GM06990 (cell line): ENCODE data around the gene BIRC3.
"Not testable (repeated sequence)": the region's sequence is repeated elsewhere in the genome, so short reads cannot be mapped to it uniquely, and the experiment has no call there.

Experiments used
- DNase-seq: peaks from one replicate; pipeline ENCODE4 v3.0.0-alpha.2; 2011; ENCODE audit not compliant: insufficient read length; ENCODE audit errors: extremely low read depth
- H3K27me3 ChIP-seq: replicated peaks from 2 replicates; pipeline ENCODE4 v1.6.0; 2011; ENCODE audit warnings: low read length; ENCODE audit not compliant: control insufficient read depth, insufficient read depth
- H3K36me3 ChIP-seq: 2 replicates; pipeline ENCODE4 v1.5.1; 2011; ENCODE audit warnings: low read length; ENCODE audit not compliant: control insufficient read depth, insufficient read depth
- H3K4me3 ChIP-seq: replicated peaks from 2 replicates; pipeline ENCODE4 v1.5.1; 2011; ENCODE audit warnings: low read depth, mild to moderate bottlenecking, control low read depth, low read length
- TF ChIP-seq, protein P1 (sequence below): IDR thresholded peaks from 2 replicates; pipeline ENCODE4 v1.5.1; 2011; ENCODE audit warnings: low read length, control low read depth, mild to moderate bottlenecking, inconsistent platforms; ENCODE audit not compliant: insufficient read depth, poor library complexity, severe bottlenecking

BIRC3 gene

DNA sequence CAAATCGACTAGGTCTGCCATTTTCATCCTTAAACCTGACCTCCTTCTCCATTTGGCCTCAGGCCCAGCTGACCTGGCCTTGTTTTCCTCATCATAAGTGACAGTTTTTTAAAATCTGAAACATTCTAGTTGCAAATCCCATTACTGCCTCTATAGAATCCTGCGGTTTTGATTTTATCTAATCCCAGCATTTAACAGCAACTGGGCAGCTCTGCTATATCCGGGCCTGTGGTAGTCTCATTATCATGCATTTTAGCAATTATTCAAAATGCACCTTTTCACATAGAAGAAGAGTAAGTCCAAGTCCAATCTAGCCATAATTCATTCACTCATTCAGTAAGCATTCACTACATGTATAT, 28.6 kb upstream of the BIRC3 start:
- Histone ChIP-seq H3K27me3 (no peaks in the 10 kb centered on the region), H3K4me3 (no peak overlapping the region), H3K36me3 (no peaks in the 10 kb centered on the region)
- TF ChIP-seq, protein P1, sequence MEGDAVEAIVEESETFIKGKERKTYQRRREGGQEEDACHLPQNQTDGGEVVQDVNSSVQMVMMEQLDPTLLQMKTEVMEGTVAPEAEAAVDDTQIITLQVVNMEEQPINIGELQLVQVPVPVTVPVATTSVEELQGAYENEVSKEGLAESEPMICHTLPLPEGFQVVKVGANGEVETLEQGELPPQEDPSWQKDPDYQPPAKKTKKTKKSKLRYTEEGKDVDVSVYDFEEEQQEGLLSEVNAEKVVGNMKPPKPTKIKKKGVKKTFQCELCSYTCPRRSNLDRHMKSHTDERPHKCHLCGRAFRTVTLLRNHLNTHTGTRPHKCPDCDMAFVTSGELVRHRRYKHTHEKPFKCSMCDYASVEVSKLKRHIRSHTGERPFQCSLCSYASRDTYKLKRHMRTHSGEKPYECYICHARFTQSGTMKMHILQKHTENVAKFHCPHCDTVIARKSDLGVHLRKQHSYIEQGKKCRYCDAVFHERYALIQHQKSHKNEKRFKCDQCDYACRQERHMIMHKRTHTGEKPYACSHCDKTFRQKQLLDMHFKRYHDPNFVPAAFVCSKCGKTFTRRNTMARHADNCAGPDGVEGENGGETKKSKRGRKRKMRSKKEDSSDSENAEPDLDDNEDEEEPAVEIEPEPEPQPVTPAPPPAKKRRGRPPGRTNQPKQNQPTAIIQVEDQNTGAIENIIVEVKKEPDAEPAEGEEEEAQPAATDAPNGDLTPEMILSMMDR: no peak
- no peak for DNase-seq

DNA sequence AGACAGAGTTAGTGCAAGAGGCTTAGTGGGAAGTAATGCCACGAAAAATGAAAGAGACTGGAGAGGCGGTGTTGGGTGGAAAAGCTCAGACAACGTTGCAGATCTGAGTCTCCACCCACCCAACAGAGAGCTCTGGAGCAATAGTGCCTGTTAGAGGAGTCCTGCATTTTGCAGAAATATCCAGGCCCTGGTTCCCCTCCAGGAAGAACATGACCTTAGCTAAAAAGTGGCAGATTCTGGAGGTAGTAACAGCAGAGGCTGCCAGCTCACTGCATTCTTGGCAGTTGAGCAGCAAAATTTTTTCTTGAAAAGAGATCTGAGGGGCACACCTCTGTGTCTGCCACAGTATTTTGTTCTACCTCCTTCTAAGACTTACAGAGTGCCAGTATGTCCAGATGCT, 27.7 kb upstream of the BIRC3 start:
- TF ChIP-seq, protein P1: no peak
- Histone ChIP-seq H3K27me3 (no peaks in the 10 kb centered on the region), H3K36me3 (no peaks in the 10 kb centered on the region), H3K4me3 (no peak overlapping the region)
- DNase-seq: no peak

DNA sequence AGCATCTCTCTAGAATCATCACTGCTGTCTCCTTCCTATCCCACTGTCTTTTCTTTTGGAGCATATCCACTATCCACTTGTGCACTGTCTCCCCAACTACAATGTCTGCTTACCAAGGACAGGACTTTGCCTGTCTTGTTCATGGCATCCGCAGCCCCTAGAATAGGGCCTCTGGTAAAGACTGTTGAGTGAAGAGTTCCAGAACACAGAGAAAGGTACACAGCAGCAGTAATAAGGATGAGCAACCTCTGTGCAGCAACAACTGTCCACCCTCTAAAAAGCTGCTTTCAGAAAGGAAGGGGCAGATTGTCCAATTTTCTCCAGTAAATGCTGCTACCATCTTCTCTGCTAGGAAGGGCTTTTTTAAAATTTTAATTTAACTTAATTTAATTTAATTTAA, 25.5 kb upstream of the BIRC3 start:
- H3K36me3 ChIP-seq: no peaks in the 10 kb centered on the region
- TF ChIP-seq, protein P1: no peak
- H3K27me3 ChIP-seq: no peaks in the 10 kb centered on the region
- no peak for DNase-seq
- H3K4me3 ChIP-seq: no peak overlapping the region

DNA sequence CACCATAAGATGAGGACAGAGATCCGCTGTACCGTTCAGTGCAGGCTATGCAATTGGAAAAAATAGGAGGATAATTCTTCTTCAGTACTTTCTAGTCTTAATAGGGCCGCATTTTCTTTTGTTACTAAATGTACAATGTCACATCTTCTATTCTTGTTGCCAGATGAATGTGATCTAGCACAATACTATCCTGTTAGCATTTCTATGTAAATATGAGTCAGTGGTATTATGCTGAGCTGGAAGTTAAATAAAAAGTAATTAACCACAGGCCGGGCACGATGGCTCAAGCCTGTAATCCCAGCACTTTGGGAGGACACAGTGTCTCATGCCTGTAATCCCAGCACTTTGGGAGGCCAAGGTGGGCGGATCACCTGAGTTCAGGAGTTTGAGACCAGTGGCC, 24.4 kb upstream of the BIRC3 start:
- TF ChIP-seq, protein P1: no peak
- Histone ChIP-seq H3K27me3 (no peaks in the 10 kb centered on the region), H3K36me3 (no peaks in the 10 kb centered on the region), H3K4me3 (no peak overlapping the region)
- DNase-seq: no peak

DNA sequence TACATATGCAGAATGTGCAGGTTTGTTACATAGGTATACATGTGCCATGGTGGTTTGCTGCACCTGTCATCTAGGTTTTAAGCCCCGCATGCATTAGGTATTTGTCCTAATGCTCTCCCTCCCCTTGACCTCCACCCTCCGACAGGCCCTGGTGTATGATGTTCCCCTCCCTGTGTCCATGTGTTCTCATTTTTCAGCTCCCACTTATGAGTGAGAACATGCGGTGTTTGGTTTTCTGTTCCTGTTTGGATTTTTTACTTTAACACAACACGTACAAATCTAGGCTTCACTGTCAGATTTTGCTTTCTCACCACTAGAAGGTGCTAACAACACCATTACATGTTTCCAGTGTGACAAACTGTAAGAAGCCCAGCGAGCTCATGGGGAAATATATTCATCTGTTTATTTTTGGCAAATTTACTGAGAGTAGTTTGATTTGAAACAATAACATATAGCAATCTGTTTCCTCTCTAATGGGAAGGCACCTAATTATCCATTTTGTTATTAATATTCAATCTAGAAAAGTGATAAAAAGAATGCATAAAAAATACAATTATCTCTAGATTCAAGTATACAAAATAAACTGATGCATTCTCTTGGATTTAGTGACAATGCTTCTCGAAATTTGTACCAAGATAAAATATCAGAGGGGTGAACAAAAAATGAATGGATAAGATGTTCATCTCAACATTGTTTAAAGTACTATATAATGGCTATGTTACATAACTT, 23.2 kb upstream of the BIRC3 start:
- H3K27me3 ChIP-seq: no peaks in the 10 kb centered on the region
- peak; percentile 68 for DNase-seq
- H3K36me3 ChIP-seq: no peaks in the 10 kb centered on the region
- peak overlapping the region; percentile 23; the same call in 1 of the 2 replicates for H3K4me3 ChIP-seq
- TF ChIP-seq, protein P1: peak; percentile 80

DNA sequence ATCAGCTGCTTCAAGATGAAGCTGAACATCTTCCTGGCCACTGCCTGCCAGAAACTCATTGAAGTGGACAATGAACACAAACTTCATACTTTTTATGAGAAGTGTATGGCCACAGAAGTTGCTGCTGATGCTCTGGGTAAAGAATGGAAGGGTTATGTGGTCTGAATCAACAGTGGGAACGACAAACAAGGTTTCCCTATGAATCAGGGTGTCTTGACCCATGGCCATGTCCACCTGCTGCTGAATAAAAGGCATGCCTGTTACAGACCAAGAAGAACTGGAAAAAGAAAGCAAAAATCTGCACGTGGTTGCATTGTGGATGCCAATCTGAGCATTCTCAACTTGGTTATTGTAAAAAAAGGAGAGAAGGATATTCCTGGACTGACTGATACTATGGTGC, 22.2 kb upstream of the BIRC3 start:
- TF ChIP-seq, protein P1: no peak
- DNase-seq: no peak
- Histone ChIP-seq H3K27me3 (no peaks in the 10 kb centered on the region), H3K4me3 (no peak overlapping the region), H3K36me3 (no peaks in the 10 kb centered on the region)

DNA sequence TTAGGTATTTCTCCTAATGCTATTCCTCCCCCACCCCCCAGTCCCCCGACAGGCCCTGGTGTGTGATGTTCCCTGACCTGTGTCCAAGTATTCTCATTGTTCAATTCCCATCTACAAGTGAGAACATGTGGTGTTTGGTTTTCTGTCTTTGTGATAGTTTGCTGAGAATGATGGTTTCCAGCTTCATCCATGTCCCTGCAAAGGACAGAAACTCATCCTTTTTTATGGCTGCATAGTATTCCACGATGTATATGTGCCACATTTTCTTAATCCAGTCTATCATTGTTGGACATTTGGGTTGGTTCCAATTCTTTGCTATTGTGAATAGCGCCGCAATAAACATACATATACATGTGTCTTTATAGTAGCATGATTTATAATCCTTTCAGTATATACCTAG, 20.5 kb upstream of the BIRC3 start:
- H3K27me3 ChIP-seq, H3K4me3 ChIP-seq, DNase-seq, H3K36me3 ChIP-seq: not testable (repeated sequence)

DNA sequence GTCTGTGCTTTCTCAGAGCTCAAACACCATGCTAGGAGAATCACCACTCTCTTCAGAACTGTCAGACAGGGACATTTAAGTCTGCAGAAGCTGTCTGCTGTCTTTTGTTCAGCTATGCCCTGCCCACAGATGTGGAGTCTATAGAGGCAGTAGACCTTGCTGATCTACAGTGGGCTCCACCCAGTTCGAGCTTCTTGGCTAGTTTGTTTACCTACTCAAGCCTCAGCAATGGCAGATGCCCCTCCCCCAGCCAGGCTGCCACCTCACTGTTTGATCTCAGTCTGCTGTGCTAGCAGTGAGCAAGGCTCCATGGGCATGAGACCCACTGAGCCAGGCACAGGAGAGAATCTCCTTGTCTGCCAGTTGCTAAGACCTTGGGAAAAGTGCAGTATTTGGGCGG, 16.4 kb upstream of the BIRC3 start:
- H3K36me3 ChIP-seq, H3K27me3 ChIP-seq, H3K4me3 ChIP-seq, DNase-seq: not testable (repeated sequence)
